ENCODE measurements around the gene SORCS2. TPM values are rescaled to one million over a fixed set of nuclear protein-coding genes. Genes with fewer than 3 reads are reported as not detected.

SORCS2 gene
- total and polyA plus RNA-seq, 3 donors from 2014 or later, result 2.7 to 4.6 (median 2.9) TPM

- 93 to 94% methylated on average over 5 to 11 of the region's 11 CpGs for WGBS, 2 donors
- intact Hi-C loops (cut with DNase I; ENCODE audit: low total_unique reads), result no loop called here
These were observed 517.8 kb downstream of the SORCS2 start for GRCh38 chr4:7710126-7710525.

GRCh38 chr4:7710576-7711306, 518.4 kb downstream of the SORCS2 start:
- no peaks in the 10 kb centered on the region for H3K27me3 ChIP-seq
- H3K36me3 ChIP-seq (ENCODE audit: low read depth, missing control alignments), result no peaks in the 10 kb centered on the region
- 89 to 94% methylated on average over 14 to 21 of the region's 21 CpGs for WGBS, 2 donors
- intact Hi-C loops (cut with DNase I; ENCODE audit: low total_unique reads), result no loop called here
- no peak for TF ChIP-seq CTCF (IDR thresholded peaks at IDR 0.05)
- TF ChIP-seq POLR2A (IDR thresholded peaks at IDR 0.05), result no peak
- no peak overlapping the region for H3K27ac ChIP-seq
- H3K9me3 ChIP-seq, result no peaks in the 10 kb centered on the region
- DNase-seq, result no peak
- peaks cover 3% of the 10 kb centered on the region for H3K4me1 ChIP-seq
- no peak overlapping the region for H3K4me3 ChIP-seq

More at GRCh38 chr4:7710126-7710525, 517.8 kb downstream of the SORCS2 start:
- H3K27ac ChIP-seq, result no peak overlapping the region
- no peaks in the 10 kb centered on the region for H3K27me3 ChIP-seq
- H3K9me3 ChIP-seq, result no peaks in the 10 kb centered on the region
- H3K4me3 ChIP-seq, result no peak overlapping the region
- no peaks in the 10 kb centered on the region for H3K36me3 ChIP-seq (ENCODE audit: low read depth, missing control alignments)
- peaks cover 9% of the 10 kb centered on the region for H3K4me1 ChIP-seq
- DNase-seq, result no peak
- TF ChIP-seq CTCF (IDR thresholded peaks at IDR 0.05) (no peak), POLR2A (IDR thresholded peaks at IDR 0.05) (no peak)

DNA sequence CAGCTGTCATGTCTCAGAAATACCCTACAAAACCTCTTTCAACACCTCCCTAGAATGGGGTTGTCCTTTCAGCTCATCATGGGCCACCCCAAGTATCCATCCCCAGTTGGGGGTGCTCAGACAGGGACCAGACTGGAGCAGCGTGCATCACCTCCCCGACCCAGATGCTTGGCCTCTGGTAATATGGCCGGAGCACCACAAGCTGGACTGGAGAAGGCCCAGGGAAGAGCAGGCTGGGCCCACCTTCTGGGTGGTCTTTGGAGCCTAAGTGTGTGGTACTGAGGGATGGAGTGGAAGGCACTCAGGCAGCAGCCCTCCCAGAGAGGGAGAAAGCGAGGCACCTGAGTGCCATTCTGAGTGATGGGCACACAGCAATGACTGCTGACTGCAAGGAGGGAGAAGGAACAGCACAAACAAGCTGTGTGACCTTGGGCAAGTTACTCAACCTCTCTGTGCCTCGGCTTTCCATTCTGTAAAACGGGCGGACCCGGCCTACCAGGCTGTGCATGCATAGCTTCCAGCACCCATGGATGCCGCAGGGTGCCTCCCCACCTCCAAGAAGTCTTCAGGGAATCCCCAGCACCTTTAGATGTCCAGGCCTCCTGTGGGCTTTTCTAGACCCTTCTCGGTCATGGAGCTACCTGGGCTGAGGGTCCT, 519.1 kb downstream of the SORCS2 start:
- Histone ChIP-seq H3K4me1 (peaks cover 3% of the 10 kb centered on the region), H3K4me3 (no peak overlapping the region), H3K9me3 (no peaks in the 10 kb centered on the region), H3K27me3 (no peaks in the 10 kb centered on the region), H3K36me3 (ENCODE audit: low read depth, missing control alignments) (no peaks in the 10 kb centered on the region), H3K27ac (no peak overlapping the region)
- TF ChIP-seq POLR2A (IDR thresholded peaks at IDR 0.05) (no peak), CTCF (IDR thresholded peaks at IDR 0.05) (no peak)
- no peak for DNase-seq
- 95 to 96% methylated on average over 2 to 10 of the region's 10 CpGs for WGBS, 2 donors
- intact Hi-C loops (cut with DNase I; ENCODE audit: low total_unique reads), result no loop called here

GRCh38 chr4:7712021-7712671, 519.8 kb downstream of the SORCS2 start:
- no peak for DNase-seq
- intact Hi-C loops (cut with DNase I; ENCODE audit: low total_unique reads), result no loop called here
- Histone ChIP-seq H3K36me3 (ENCODE audit: low read depth, missing control alignments) (no peaks in the 10 kb centered on the region), H3K4me3 (no peak overlapping the region), H3K27ac (no peak overlapping the region), H3K27me3 (no peaks in the 10 kb centered on the region), H3K4me1 (peaks cover 3% of the 10 kb centered on the region), H3K9me3 (no peaks in the 10 kb centered on the region)
- no peak for TF ChIP-seq POLR2A (IDR thresholded peaks at IDR 0.05)
- WGBS, 2 donors, result 81 to 95% methylated on average over 9 to 19 of the region's 19 CpGs

- H3K4me1 ChIP-seq, result peaks cover under 1% of the 10 kb centered on the region
- H3K27ac ChIP-seq, result no peak overlapping the region
- H3K4me3 ChIP-seq, result no peak overlapping the region
- no peak for TF ChIP-seq CTCF (IDR thresholded peaks at IDR 0.05)
- TF ChIP-seq POLR2A (IDR thresholded peaks at IDR 0.05), result no peak
- 90% methylated on average over 2 to 7 of the region's 7 CpGs for WGBS, 2 donors
- H3K9me3 ChIP-seq, result no peaks in the 10 kb centered on the region
- DNase-seq, result no peak
- H3K27me3 ChIP-seq, result no peaks in the 10 kb centered on the region
- intact Hi-C loops (cut with DNase I; ENCODE audit: low total_unique reads), result no loop called here
- no peaks in the 10 kb centered on the region for H3K36me3 ChIP-seq (ENCODE audit: low read depth, missing control alignments)
These were observed 521.4 kb downstream of the SORCS2 start for GRCh38 chr4:7713757-7714156.
